Fibroblast of skin of right biceps (primary cell): ENCODE results near the gene ACYP2.
A peak's percentile ranks its signal among the peaks of the same experiment; 100 is the strongest.
"Not testable (repeated sequence)": the region's sequence is repeated elsewhere in the genome, so short reads cannot be mapped to it uniquely, and the experiment has no call there.

ENCODE experiments used
- DNase-seq: peaks from one replicate; pipeline ENCODE4 v3.0.0-alpha.2; 2013

The ACYP2 gene

DNA sequence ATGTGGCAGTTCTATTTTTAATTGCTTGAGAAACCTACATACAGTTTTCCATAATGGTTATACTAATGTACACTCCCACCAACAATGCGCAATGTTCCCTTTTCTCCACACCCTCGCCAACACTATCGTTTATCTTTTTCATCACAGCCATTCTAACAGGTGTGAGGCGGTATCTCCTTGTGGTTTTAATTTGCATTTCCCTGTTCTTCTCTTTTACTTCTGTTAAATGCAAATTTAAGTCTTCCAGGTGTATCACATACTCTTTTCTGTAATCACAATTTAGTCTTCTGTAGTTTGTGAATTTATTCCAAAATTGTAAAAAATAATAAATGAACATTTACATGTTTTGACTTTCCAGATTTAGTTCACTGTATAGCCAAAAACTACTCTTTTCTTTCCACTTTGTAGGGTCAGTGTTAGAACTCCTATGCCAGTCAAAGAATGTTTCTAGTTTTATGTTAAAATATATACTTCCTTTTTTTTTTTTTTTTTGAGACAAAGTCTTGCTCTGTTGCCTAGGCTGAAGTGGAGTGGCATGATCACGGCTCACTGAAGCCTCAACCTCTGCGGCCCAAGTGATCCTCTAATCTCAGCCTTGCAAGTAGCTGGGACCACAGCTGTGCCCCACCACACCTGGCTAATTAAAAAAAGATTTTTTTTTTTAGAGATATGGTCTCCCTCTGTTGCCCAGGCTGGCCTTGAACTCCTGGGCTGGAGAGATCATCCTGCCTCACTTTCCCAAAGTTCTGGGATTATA is 15.4 kb upstream of the ACYP2 start:
- DNase-seq = no peak

GRCh38 chr2:54100772-54101171 is 14.6 kb upstream of the ACYP2 start:
- DNase-seq = no peak

DNA sequence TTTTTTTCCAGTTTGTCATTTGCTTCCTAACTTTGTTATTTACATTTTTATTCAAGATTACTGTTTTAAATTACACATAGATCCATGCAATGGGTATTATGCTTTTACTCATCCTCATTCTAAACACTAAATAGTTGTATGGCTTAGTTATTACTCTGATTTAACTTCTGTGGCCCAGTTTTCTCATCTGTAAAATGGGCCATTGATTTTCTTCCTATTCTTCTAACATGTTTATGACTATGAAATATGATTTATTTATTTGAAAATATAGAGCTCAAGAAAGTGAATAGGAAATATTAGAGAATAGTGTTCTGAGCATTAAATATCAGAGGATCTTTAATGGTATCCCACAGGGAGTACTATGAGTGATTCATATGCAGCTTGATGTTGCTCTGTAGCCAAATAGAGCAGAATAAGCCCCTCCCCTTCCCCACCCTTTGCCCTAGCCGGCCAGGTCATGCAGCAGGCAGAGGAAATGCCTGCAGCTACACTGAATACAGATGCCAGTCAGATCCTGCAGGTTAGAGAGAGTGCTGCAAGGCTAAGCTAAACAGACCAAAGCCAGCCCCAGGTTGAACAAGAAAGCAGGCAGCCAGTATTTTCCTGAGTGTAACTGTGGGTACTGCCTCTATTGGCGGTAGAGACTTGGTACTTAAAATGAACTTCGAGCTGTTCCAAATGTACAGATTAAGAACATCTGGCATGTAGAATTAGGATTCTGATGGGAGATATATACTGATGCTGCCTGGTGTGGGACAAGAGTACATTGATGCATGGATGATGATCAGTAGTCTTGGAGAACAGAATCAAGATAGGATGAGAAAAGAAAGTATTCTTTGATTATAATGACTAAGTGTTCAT is 11.7 kb upstream of the ACYP2 start:
- DNase-seq = peak; percentile 69

GRCh38 chr2:54106631-54107454 is 8.6 kb upstream of the ACYP2 start:
- DNase-seq = peak; percentile 49

- no peak for DNase-seq
Measured at GRCh38 chr2:54107455-54107764, 8.0 kb upstream of the ACYP2 start.

DNA sequence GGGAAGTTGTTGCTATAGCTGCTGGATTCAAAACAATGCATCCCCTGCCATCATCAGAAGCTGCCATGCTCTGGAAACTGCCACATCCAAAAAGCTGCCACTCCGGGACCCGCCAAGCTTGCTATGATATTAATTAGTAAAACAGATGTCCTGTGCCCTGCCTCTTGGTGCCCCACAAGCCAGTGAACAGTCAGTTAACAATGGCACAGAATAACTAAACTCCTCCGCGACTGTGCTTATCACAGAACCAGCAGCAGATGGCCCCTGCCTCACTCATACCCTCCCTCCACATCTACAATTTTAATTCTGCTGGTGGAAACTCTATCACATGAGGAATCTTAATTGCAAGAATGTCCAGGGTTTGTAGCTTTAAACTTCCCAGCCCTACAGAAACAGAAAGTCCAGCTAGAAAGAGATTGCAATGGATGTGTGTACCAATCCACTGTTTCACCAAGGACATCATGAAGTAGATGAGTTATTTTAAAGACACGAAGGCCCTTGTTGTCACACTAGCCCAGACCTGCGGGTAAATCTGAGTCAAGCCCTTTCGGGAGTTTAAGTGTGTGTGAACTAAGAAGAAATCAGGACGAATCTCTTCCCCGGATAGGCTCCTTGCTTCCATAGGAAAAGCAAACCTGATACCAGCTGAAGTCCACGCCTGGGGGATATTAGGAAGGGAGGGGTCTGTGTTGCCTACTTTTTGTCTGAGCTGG is 7.4 kb upstream of the ACYP2 start:
- no peak for DNase-seq

- no peak for DNase-seq
Measured at GRCh38 chr2:54109848-54110247, 5.6 kb upstream of the ACYP2 start.

- DNase-seq = not testable (repeated sequence)
Measured at GRCh38 chr2:54114479-54114878, 936 bp upstream of the ACYP2 start.

DNA sequence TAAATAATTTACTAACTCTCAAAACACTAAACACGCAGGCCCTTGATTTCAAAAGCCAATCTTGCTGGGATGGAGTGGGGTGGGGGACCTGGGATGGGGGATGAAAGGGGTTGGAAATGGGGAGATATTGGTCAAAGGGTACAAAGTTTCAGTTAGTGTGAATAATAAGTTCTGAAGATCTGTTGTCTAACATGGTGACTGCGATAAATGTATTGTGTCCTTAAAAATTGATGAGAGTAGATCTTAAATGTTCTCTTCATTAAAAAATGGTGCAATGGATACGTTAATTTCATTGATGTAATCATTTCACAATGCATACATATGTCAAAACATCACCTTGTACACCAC is 505 bp upstream of the ACYP2 start:
- no peak for DNase-seq

DNA sequence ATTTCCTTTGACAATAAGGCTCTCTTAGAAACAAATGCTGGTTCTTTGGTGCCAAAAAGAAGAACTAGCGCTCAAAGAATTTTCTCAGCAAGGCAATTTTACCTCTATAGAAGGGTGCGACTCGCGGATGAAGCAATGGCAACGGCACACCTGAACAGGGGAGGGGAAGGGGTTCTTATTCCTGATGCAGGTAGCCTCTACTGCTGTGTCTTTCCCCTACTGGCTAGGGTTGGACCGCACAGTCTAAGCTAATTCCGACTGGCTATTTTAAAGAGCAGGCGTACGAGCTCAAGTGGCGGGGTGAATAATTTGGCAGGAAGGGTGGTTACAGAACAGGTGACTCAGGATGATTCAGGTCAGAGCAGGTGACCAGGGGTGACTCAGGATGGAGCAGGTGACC is 1.2 kb downstream of the ACYP2 start:
- DNase-seq = not testable (repeated sequence)

GRCh38 chr2:54120950-54121349 is 5.5 kb downstream of the ACYP2 start:
- DNase-seq = no peak

DNA sequence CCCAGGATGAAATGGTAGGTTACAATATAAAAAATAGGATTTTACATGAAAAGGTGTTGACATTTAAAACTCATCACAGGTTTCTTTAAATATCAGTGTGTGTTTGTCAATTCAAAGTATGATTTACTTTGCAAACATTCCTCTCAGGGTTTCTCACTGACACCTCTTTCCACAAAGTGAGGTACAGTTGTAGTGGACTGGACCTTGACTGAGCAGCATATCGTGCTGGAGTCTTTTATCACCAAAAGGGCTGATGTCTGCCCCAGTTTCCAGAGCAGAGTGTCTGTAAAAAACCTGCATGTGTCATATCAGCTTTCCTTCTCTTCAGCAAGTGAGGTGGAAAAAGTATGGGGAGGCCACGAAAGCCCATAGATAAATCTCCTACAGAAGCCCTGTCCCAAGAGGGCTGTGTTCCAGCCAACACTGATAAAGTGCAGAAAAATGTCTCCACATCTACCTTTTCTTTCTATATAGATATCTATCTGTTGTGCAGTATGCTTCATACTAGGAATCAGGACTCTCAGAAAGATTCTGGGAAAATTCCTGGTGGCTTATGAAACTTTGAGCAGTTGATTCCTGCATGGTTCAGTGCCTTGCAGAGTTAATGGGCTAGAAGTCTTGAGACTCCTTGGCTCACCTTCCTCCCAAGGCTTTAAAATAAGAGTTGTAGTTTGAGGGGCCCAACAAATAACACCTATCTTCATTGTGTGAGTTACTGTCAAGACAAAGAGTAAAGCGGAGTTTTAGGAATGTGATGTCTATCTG is 6.9 kb downstream of the ACYP2 start:
- DNase-seq = peak; percentile 5

DNA sequence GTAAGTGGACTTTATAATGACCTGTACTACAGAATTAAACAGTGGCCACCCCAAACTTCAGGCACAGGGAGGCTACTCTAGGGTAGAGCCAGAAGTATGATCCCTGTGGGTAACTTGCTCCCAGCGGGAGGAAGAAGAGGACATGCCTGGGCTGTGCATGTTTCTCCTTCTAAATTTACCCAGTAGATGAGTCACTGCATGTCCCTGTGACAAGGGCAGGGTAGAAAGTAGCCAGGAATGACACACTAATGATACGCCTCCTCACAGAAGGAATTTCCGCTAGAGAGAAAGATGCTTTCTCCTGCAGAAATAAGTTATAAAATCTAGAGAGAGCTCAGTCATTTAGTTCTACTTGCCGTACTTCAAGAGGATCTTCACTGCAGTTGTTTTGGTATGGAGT is 7.5 kb downstream of the ACYP2 start:
- DNase-seq = peak; percentile 75

GRCh38 chr2:54127174-54127573 is 11.8 kb downstream of the ACYP2 start:
- DNase-seq = not testable (repeated sequence)

DNA sequence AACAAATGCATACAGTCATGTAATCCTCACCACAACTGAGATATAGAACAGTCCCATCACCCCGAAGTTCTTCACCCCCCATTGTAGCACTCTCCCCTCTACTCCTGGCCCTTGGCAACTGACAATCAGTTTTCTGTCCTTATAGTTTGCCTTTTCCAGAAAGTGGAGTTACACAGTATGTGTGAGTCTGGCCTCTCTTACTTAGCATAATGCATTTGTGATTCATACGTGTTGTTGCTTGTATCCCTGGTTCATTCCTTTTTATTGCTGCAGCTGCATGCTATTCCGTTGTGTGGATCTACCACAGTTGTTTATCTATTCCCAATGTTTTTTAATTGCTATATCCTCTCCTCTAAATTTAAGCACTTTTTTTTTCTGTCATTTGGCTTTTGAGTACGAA is 17.6 kb downstream of the ACYP2 start:
- no peak for DNase-seq

DNA sequence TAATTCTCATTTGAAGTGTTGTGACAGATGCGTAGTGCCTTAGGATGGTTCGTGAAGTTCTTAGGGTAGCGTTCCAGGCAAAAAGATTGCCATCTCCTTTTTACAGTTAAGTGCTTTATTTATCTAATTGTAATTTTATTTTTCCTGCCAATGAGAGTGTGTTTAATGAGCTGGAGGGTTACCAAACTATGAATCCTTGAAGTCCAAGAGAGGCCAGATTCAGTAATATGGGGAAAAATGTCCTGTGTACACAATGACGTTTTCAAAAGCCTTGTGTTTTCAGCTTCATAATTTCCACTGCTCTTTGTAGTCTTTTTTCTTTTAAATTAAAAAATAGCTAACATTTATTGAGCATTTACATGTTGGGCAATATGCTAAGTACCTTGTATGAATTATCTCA is 23.8 kb downstream of the ACYP2 start:
- DNase-seq = no peak

- DNase-seq = no peak
Measured at GRCh38 chr2:54143780-54144179, 28.4 kb downstream of the ACYP2 start.

- no peak for DNase-seq
Measured at GRCh38 chr2:54148391-54148790, 33.0 kb downstream of the ACYP2 start.

GRCh38 chr2:54149638-54150441 is 34.4 kb downstream of the ACYP2 start:
- peak; percentile 67 for DNase-seq

DNA sequence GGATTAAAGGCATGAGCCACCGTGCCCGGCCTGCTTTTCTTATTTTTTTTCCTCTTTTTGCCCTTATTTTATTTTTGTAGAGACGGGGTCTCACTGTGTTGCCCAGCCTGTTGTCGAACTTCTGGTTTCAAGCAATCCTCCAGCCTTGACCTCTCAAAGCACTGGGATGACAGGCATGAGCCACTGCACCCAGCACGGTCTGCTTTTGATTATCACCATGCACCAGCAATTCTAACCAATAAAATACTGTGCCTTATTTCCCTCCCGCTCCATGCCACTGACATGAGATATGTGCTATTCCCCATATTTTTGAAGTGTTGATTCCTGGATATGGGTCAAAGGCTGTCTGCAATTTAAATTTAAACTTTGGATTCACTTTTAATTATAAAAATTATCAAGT is 42.9 kb downstream of the ACYP2 start:
- no peak for DNase-seq
